Hematopoietic multipotent progenitor cell treated with erythropoietin and hydrocortisone succinate and interleukin-3 and kit ligand, for 8 days (in vitro differentiated cells): Measurements from ENCODE around the gene SYNDIG1L.
"Not testable (repeated sequence)": the region's sequence is repeated elsewhere in the genome, so short reads cannot be mapped to it uniquely, and the experiment has no call there.

Source experiments
- DNase-seq: peaks from one replicate; pipeline ENCODE4 v3.0.0-alpha.2; 2015

Gene SYNDIG1L

GRCh38 chr14:74401504-74402241 is 24.3 kb downstream of the SYNDIG1L start:
- DNase-seq, result no peak

GRCh38 chr14:74400919-74401503 is 25.0 kb downstream of the SYNDIG1L start:
- DNase-seq, result no peak

DNA sequence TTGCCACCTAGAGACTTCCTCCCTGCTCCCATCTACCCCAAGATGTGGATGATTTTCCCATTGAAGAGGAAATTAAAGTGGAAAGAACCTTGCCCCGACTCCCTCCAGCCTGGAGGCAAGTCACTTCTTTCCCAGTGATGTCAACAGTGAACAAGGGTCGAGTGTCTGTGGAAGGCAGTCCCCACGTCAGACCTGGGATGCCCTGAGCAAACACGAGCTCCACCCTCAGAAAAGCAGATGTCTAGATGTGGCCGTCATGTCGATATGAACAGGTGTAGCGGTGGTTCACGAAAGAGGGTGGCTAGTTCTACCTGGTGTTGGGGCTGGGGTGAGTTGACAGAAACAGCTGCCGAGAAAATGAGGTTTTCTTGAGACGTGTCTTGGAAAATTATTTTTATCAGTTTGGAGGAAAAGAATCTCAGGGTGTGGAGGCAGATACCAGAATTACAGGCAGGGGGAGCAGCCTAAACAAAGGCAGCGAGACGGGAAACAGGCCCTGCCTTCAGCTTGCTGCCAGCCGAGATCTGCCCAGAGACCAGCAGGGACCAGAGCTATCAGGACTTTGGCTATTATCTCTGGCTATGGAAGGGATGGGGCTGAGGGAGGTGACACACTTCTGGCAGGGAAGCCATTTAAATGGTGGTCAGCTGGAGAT is 25.9 kb downstream of the SYNDIG1L start:
- no peak for DNase-seq

DNA sequence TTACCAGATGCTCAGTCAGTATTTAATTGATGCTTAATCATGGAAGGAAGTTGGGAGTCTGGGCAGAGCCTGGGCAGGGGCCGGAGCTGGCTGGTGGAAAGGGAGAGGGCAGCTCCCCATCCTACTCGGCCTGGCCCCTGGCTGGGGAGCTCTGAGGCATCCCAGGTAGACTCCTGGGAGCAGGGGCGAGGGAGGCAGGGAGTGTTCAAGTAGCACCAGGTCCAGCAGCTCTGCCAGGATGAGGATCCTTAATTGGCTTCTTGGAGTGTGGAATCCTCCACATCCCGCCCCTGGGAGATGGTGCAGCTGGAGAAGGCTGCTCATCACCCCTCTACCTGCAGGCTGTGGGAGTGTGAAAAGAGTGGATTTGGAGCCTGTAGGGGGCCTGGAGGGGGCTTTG is 30.9 kb downstream of the SYNDIG1L start:
- no peak for DNase-seq

- DNase-seq, result no peak
These were observed 31.5 kb downstream of the SYNDIG1L start for GRCh38 chr14:74394549-74394948.

GRCh38 chr14:74392616-74393570 is 33.1 kb downstream of the SYNDIG1L start:
- no peak for DNase-seq

DNA sequence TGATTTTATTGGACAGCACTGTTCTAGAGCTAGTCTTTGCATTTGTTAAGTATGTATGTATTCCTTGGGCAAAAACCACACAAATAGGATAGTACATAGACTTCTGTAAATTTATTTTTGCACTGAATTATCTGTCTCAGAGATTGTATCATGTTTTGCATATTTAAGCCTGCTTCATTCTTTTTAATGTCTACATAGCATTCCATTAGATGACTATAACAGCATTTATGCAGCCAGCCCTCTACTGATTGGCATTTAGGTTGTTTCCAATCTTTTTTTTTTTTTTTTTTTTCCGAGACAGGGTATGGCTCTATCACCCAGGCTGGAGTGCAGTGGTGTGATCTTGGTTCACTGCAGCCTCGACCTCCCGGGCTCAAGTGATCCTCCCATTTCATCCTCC is 34.5 kb downstream of the SYNDIG1L start:
- no peak for DNase-seq

GRCh38 chr14:74390505-74390904 is 35.5 kb downstream of the SYNDIG1L start:
- DNase-seq, result not testable (repeated sequence)

GRCh38 chr14:74389980-74390379 is 36.0 kb downstream of the SYNDIG1L start:
- DNase-seq, result no peak

GRCh38 chr14:74382231-74382630 is 43.8 kb downstream of the SYNDIG1L start:
- DNase-seq, result no peak

DNA sequence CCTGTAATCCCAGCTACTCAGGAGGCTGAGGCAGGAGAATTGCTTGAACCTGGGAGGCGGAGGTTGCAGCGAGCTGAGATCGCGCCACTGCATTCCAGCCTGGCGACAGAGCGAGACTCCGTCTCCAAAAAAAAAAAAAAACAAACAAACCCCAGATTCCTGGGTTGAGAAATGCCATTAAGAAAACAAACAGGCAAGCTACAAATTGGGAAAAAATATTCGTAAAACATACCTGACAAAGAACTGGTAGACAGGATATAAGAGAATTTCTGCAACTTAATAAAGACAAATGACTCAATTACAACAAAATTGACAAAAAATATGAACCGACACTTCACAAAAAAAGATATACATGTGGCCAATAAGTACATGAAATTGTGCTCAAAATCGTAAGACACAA is 44.4 kb downstream of the SYNDIG1L start:
- not testable (repeated sequence) for DNase-seq

GRCh38 chr14:74380845-74381244 is 45.2 kb downstream of the SYNDIG1L start:
- no peak for DNase-seq

DNA sequence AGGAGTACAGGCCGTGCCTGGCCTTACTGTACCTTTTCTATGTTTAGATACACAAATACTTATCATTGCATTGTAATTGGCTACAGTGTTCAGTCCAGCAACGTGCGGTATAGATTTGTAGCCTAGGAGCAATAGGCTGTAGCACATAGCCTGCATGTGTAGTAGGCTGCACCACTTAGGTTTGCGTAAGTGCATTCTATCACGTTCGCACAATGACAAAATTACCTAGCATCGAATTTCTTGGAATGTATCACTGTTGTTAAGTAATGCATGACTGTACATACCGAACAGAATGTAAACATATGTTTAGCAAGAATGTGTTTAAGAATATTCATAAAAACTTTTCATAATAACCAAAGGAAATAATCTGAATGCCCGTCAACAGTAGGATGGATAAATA is 45.8 kb downstream of the SYNDIG1L start:
- DNase-seq, result no peak

DNA sequence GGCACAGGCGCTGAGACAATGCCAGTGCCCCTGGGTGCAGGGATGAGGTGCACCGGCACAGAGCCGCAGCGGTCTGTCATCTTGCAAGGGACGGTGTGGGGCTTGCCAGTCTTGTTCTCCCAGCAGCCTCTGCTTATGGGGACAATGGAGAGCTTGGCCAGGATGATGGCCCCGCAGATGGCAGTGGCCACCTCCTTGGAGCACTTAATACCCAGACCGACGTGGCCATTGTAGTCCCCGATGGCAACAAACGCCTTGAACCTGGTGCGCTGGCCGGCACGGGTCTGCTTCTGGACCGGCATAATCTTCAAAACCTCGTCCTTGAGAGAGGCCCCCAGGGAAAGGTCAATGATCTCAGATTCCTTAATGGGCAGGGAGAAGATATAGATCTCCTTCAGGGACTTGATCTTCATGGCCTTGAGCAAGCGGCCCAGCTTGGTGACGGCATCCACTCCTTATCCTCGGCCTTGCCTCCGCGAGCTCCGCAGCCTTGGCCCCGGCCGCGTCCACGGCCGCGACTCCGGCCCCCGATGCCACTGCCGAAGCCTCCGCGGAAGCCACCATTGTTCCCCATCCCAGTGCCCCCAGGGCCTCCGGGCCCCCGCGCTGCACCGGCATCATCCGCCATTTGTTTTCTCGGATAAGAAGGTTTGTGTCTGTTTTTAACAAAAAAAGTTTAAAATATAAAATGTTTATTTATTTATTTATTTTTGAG is 47.9 kb downstream of the SYNDIG1L start:
- no peak for DNase-seq

- DNase-seq, result no peak
These were observed 57.6 kb downstream of the SYNDIG1L start for GRCh38 chr14:74368441-74368840.

GRCh38 chr14:74368026-74368425 is 58.0 kb downstream of the SYNDIG1L start:
- DNase-seq, result no peak

DNA sequence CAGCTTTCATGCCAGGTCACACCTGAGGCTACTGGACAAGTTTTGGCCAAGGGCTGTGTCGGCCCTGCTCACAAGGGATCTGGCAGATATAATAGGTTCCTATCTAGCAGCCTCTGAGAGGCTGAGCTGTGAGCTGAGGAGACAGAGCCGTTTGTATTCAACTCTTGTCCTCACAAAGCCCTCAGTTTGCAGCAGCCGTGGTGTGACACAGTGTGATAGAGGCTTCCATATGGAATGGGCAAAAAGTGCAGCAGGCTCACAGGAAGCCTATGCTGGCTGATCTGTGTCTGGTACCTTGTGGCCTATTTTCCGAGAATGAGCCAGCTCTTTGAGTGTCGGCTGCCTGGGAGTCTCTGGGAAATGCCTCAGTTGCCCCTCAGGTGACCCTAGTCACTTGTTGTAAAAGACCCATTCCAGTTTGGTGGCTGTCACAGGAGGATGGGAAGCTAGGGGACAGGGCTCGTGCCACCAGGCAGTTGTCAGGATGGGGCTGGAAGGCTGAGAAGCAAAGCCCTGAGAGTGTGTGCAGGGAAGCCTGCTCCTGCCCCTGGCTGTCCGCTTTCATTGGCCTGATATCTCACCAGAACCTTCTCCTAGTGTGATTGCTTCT is 61.6 kb downstream of the SYNDIG1L start:
- DNase-seq, result no peak

- peak; percentile 64 for DNase-seq
These were observed 63.6 kb downstream of the SYNDIG1L start for GRCh38 chr14:74362361-74362915.

- DNase-seq, result no peak
These were observed 65.8 kb downstream of the SYNDIG1L start for GRCh38 chr14:74360163-74360562.

GRCh38 chr14:74358176-74358829 is 67.7 kb downstream of the SYNDIG1L start:
- DNase-seq, result no peak

GRCh38 chr14:74357585-74357984 is 68.4 kb downstream of the SYNDIG1L start:
- DNase-seq, result no peak
